K562 (cell line): ENCODE measurements around the gene RAB13. TPM values are rescaled to one million over a fixed set of nuclear protein-coding genes. Genes with fewer than 3 reads are reported as not detected.
A peak's percentile ranks its signal among the peaks of the same experiment; 100 is the strongest.

Experiments used
- ARID1B ChIP-seq: fragments of 450-650 bp; IDR thresholded peaks from 2 replicates; pipeline ENCODE4 v1.6.1; 2016; ENCODE audit warnings: antibody characterized with exemption, mild to moderate bottlenecking, inconsistent platforms
- ARNT ChIP-seq, 2 experiments: fragments of 450-650 bp; IDR thresholded peaks; 2 replicates each; pipeline ENCODE4 v1.6.1; 2016; ENCODE audit warnings: mild to moderate bottlenecking in 1 of 2
- ASH1L ChIP-seq: fragments of 450-650 bp; IDR thresholded peaks from 2 replicates; pipeline ENCODE4 v1.6.1; 2018; ENCODE audit warnings: borderline replicate concordance, mild to moderate bottlenecking, low read depth; ENCODE audit not compliant: partially characterized antibody
- BRF1 ChIP-seq: IDR thresholded peaks from 3 replicates; pipeline ENCODE4 v1.6.1; 2011; ENCODE audit warnings: borderline replicate concordance, mild to moderate bottlenecking; ENCODE audit not compliant: insufficient read length; ENCODE audit errors: extremely low read depth
- CBX1 ChIP-seq: sonication (generic); IDR thresholded peaks from 2 replicates; pipeline ENCODE4 v1.6.1; 2016; ENCODE audit warnings: antibody characterized with exemption, low read depth, mild to moderate bottlenecking
- FOXK2 ChIP-seq, 2 experiments: fragments of 450-650 bp; IDR thresholded peaks in 1 of 2; conservative IDR thresholded peaks in 1 of 2; 2 replicates each; pipeline ENCODE4 v1.6.1; 2016; ENCODE audit warnings: low read depth in 2 of 2, mild to moderate bottlenecking in 1 of 2
- HDAC1 ChIP-seq, 2 experiments: fragments of 450-650 bp; IDR thresholded peaks; 2 replicates each; pipeline ENCODE4 v1.6.1; 2016 to 2017; ENCODE audit warnings: inconsistent platforms in 1 of 2, mild to moderate bottlenecking in 1 of 2, moderate library complexity in 1 of 2
- HDAC2 ChIP-seq: fragments of 450-650 bp; IDR thresholded peaks from 2 replicates; pipeline ENCODE4 v1.6.1; 2016; ENCODE audit warnings: mild to moderate bottlenecking
- HLTF ChIP-seq: fragments of 450-650 bp; IDR thresholded peaks from 2 replicates; pipeline ENCODE4 v1.6.1; 2016
- ILF3 ChIP-seq: fragments of 450-650 bp; IDR thresholded peaks from 2 replicates; pipeline ENCODE4 v1.6.1; 2018; ENCODE audit warnings: antibody characterized with exemption, mild to moderate bottlenecking, moderate library complexity, borderline replicate concordance
- ILK ChIP-seq: fragments of 450-650 bp; IDR thresholded peaks from 2 replicates; pipeline ENCODE4 v1.6.1; 2016; ENCODE audit warnings: missing genetic modification characterization, low read depth, mild to moderate bottlenecking, missing compliant biosample characterization, moderate library complexity, borderline replicate concordance
- KLF10 ChIP-seq: fragments of 250-450 bp; sonication (Bioruptor Pico); IDR thresholded peaks from 2 replicates; pipeline ENCODE4 v1.6.1; 2021; ENCODE audit warnings: matching md5 sums
- PHB2 ChIP-seq: fragments of 450-650 bp; IDR thresholded peaks from 2 replicates; pipeline ENCODE4 v1.6.1; 2017; ENCODE audit warnings: low read depth
- POLR2A ChIP-seq: fragments of 450-650 bp; conservative IDR thresholded peaks from 2 replicates; pipeline ENCODE4 v1.6.1; 2016
- PREB ChIP-seq: sonication (generic); formaldehyde crosslinking; IDR thresholded peaks from 2 replicates; pipeline ENCODE4 v1.8.1; 2023; ENCODE audit warnings: mild to moderate bottlenecking, missing genetic modification reagents
- RBM17 ChIP-seq: fragments of 200-400 bp; formaldehyde crosslinking; IDR thresholded peaks from 2 replicates; pipeline ENCODE4 v1.6.1; 2017; ENCODE audit warnings: low read depth, mild to moderate bottlenecking, low read length, borderline replicate concordance
- SOX6 ChIP-seq: fragments of 450-650 bp; IDR thresholded peaks from 2 replicates; pipeline ENCODE4 v1.6.1; 2014; ENCODE audit warnings: mild to moderate bottlenecking
- SRSF3 ChIP-seq: fragments of 200-400 bp; formaldehyde crosslinking; IDR thresholded peaks from 2 replicates; pipeline ENCODE4 v1.6.1; 2016; ENCODE audit warnings: mild to moderate bottlenecking, low read length, moderate library complexity; ENCODE audit not compliant: insufficient read depth
- STAT5A ChIP-seq: IDR thresholded peaks from 2 replicates; pipeline ENCODE4 v1.6.1; 2012; ENCODE audit warnings: low read length, inconsistent platforms, borderline replicate concordance
- TOE1 ChIP-seq, 2 experiments: fragments of 450-650 bp in 1 of 2; sonication (generic) in 1 of 2; formaldehyde crosslinking in 1 of 2; IDR thresholded peaks; 2 replicates each; pipeline versions ENCODE4 v1.7.1 to v1.8.0; 2016 to 2022; ENCODE audit warnings: borderline replicate concordance in 2 of 2, mild to moderate bottlenecking in 2 of 2, antibody characterized with exemption in 1 of 2, inconsistent platforms in 1 of 2, low read depth in 1 of 2, missing genetic modification reagents in 1 of 2, moderate library complexity in 1 of 2
- XRCC5 ChIP-seq: fragments of 200-400 bp; formaldehyde crosslinking; IDR thresholded peaks from 2 replicates; pipeline ENCODE4 v1.6.1; 2017; ENCODE audit warnings: low read depth, mild to moderate bottlenecking, low read length
- ZNF707 ChIP-seq: fragments of 250-450 bp; sonication (Bioruptor Pico); conservative IDR thresholded peaks from 2 replicates; pipeline ENCODE4 v1.8.0; 2022; ENCODE audit warnings: inconsistent platforms, mild to moderate bottlenecking, moderate library complexity
- ZNF780A ChIP-seq: fragments of 250-450 bp; sonication (Bioruptor Pico); IDR thresholded peaks from 2 replicates; pipeline ENCODE4 v1.5.0; 2021; ENCODE audit warnings: mild to moderate bottlenecking
- polyA plus RNA-seq, 8 experiments: library from polyadenylated mRNA; depleted of rRNA in 4 of 8; stranded (reverse) in 5 of 8; unstranded in 3 of 8; fragments of >200 nt; fragmentation: Nextera tagmentation in 2 of 8; fragmentation: Illumina TruSeq in 1 of 8; extraction: Ambion mirVana in 2 of 8; extraction: Trizol in 1 of 8; gene quantifications; 2 replicates each; pipeline versions ENCODE4 v1.2.1 to v1.2.3, GENCODE V29; 2011 to 2014; ENCODE audit warnings: inconsistent platforms in 1 of 8, missing spikeins in 1 of 8
- total RNA-seq, 7 experiments: library from RNA; depleted of rRNA in 6 of 7; stranded (reverse); fragments of >200 nt in 6 of 7; fragmentation: Illumina TruSeq in 2 of 7; extraction: Trizol in 2 of 7; gene quantifications; 2 replicates each; pipeline versions ENCODE4 v1.2.1 to v1.2.3, GENCODE V29; 2011 to 2021; ENCODE audit warnings: low replicate concordance in 1 of 7
- TF ChIP-seq, protein P1 (sequence below): fragments of 250-450 bp; sonication (Bioruptor Pico); IDR thresholded peaks from 2 replicates; pipeline ENCODE4 v1.4.0; 2020
- TF ChIP-seq, protein P2 (sequence below): IDR thresholded peaks from 2 replicates; pipeline ENCODE4 v1.6.1; 2012; ENCODE audit warnings: low read depth, low read length, improper control_type of control experiment, borderline replicate concordance
- TF ChIP-seq, protein P3 (sequence below): sonication (generic); formaldehyde crosslinking; IDR thresholded peaks from 2 replicates; pipeline ENCODE4 v1.9.0; 2022; ENCODE audit warnings: mild to moderate bottlenecking, missing genetic modification reagents

RAB13 gene
- total and polyA plus RNA-seq, 9 of the 15 experiments (the other 6 are each of a cell fraction or from before 2014, with no cell fraction given): 22.3 to 100 (median 39.8) TPM

DNA sequence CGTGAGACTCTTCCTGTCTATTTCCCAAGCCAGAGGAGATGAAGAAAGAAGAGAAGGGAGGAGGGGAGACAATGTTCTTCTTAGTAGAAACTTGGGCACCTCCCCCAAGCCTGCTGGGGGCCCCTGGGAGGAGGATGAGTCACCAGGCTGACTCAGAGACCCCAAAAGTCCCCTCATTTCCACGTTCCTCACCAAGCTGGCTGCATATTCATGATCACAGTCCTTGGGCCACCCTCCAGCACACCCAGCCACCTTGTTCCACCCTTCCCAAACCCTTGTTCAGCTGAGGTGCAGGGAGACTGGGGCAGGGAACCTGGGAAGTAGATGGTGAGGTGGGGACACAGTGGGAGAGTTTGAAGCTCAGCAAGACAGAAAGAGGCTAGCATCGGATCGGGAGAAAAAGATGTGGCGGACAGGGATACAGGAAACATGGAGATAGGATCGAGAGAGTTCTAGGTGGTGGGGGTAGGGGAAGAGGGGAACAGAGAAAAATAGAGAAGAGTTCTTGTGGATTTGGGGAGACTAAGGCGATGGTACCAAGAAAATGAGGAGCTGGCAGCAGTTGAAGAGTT lies 712 bp downstream of the RAB13 start (continued):
- TF ChIP-seq PREB (CRISPR knock-in tag): no peak
- TF ChIP-seq ASH1L: peak; percentile 20
- 0 out of 2 replicates have a peak, but pooled peaks have one; percentile 31 for TF ChIP-seq TOE1 (IDR thresholded peaks at IDR 0.05; ENCODE audit: borderline replicate concordance)
- TF ChIP-seq TOE1 (CRISPR knock-in tag; IDR thresholded peaks at IDR 0.05; ENCODE audit: borderline replicate concordance, low read depth): no peak
- TF ChIP-seq HDAC2: no peak; the same call in 1 of the 2 replicates
- TF ChIP-seq KLF10: no peak
- TF ChIP-seq SOX6: 0 out of 2 replicates have a peak, but pooled peaks have one; percentile 16
- TF ChIP-seq ILK: no peak
- TF ChIP-seq HLTF: peak; percentile 69; the same call in 1 of the 2 replicates
- TF ChIP-seq STAT5A: no peak
- no peak for TF ChIP-seq XRCC5
- TF ChIP-seq ZNF707 (CRISPR knock-in tag): no peak
- no peak for TF ChIP-seq RBM17
- 0 out of 4 replicates have a peak, but pooled peaks of 1 of the 2 experiments have one; percentile 26 for TF ChIP-seq ARNT (IDR thresholded peaks at IDR 0.05)
- TF ChIP-seq, protein P1, sequence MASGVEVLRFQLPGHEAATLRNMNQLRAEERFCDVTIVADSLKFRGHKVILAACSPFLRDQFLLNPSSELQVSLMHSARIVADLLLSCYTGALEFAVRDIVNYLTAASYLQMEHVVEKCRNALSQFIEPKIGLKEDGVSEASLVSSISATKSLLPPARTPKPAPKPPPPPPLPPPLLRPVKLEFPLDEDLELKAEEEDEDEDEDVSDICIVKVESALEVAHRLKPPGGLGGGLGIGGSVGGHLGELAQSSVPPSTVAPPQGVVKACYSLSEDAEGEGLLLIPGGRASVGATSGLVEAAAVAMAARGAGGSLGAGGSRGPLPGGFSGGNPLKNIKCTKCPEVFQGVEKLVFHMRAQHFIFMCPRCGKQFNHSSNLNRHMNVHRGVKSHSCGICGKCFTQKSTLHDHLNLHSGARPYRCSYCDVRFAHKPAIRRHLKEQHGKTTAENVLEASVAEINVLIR (CRISPR knock-in tag): no peak
- 0 out of 4 replicates have a peak, but pooled peaks of 1 of the 2 experiments have one; percentile 32 for TF ChIP-seq FOXK2 (conservative IDR thresholded peaks at IDR 0.05 in 1 of 2, IDR thresholded peaks at IDR 0.05 in 1 of 2; ENCODE audit: low read depth in 2 of 2)
- peak in 1 of 2 experiments; percentile 72; a peak in 2 of 4 replicates for TF ChIP-seq HDAC1 (IDR thresholded peaks at IDR 0.05)
- TF ChIP-seq ILF3: no peak
- TF ChIP-seq, protein P2, sequence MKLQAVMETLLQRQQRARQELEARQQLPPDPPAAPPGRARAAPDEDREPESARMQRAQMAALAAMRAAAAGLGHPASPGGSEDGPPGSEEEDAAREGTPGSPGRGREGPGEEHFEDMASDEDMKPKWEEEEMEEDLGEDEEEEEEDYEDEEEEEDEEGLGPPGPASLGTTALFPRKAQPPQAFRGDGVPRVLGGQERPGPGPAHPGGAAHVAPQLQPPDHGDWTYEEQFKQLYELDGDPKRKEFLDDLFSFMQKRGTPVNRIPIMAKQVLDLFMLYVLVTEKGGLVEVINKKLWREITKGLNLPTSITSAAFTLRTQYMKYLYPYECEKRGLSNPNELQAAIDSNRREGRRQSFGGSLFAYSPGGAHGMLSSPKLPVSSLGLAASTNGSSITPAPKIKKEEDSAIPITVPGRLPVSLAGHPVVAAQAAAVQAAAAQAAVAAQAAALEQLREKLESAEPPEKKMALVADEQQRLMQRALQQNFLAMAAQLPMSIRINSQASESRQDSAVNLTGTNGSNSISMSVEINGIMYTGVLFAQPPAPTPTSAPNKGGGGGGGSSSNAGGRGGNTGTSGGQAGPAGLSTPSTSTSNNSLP: no peak
- no peak for TF ChIP-seq CBX1
- no peak for TF ChIP-seq PHB2
- no peak for TF ChIP-seq ZNF780A (CRISPR knock-in tag)
- no peak for TF ChIP-seq SRSF3
- peak; percentile 65 for TF ChIP-seq POLR2A
- TF ChIP-seq BRF1: no peak
- TF ChIP-seq, protein P3, sequence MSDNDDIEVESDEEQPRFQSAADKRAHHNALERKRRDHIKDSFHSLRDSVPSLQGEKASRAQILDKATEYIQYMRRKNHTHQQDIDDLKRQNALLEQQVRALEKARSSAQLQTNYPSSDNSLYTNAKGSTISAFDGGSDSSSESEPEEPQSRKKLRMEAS (CRISPR knock-in tag): 0 out of 2 replicates have a peak, but pooled peaks have one; percentile 32
- TF ChIP-seq ARID1B: peak; percentile 76
